ENCODE results near the gene MLC1. TPM values are rescaled to one million over a fixed set of nuclear protein-coding genes. Genes with fewer than 3 reads are reported as not detected.
A peak's percentile ranks its signal among the peaks of the same experiment; 100 is the strongest.

The MLC1 gene
- total RNA-seq, 4 donors from 2014 or later: not detected

DNA sequence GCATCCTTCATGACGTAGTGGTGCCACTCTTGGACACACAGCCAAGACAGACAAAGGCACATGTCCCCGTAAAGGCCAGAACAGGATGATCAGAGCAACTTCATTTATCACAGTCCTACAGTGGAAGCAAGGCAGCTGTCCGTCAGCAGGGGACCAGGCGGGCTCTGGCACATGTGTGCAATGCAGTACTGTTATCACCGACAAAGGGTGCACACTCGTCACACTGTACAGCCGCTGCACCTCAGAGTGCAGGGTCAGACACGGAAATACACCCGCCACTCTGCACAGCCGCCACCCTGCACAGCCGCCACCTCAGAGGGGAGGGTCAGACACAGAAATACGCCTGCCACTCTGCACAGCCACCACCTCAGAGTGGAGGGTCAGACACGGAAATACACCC, 59.2 kb downstream of the MLC1 start:
- Histone ChIP-seq H3K27me3 (no peaks in the 10 kb centered on the region), H3K27ac (no peak overlapping the region), H3K36me3 (no peaks in the 10 kb centered on the region), H3K4me1 (peaks cover 0 to 7% (median 5%) of the 10 kb centered on the region in 4 donors), H3K4me3 (no peak overlapping the region), H3K9me3 (no peaks in the 10 kb centered on the region)
- TF ChIP-seq, protein P1, sequence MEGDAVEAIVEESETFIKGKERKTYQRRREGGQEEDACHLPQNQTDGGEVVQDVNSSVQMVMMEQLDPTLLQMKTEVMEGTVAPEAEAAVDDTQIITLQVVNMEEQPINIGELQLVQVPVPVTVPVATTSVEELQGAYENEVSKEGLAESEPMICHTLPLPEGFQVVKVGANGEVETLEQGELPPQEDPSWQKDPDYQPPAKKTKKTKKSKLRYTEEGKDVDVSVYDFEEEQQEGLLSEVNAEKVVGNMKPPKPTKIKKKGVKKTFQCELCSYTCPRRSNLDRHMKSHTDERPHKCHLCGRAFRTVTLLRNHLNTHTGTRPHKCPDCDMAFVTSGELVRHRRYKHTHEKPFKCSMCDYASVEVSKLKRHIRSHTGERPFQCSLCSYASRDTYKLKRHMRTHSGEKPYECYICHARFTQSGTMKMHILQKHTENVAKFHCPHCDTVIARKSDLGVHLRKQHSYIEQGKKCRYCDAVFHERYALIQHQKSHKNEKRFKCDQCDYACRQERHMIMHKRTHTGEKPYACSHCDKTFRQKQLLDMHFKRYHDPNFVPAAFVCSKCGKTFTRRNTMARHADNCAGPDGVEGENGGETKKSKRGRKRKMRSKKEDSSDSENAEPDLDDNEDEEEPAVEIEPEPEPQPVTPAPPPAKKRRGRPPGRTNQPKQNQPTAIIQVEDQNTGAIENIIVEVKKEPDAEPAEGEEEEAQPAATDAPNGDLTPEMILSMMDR (IDR thresholded peaks at IDR 0.05): no peak
- no peak for DNase-seq

DNA sequence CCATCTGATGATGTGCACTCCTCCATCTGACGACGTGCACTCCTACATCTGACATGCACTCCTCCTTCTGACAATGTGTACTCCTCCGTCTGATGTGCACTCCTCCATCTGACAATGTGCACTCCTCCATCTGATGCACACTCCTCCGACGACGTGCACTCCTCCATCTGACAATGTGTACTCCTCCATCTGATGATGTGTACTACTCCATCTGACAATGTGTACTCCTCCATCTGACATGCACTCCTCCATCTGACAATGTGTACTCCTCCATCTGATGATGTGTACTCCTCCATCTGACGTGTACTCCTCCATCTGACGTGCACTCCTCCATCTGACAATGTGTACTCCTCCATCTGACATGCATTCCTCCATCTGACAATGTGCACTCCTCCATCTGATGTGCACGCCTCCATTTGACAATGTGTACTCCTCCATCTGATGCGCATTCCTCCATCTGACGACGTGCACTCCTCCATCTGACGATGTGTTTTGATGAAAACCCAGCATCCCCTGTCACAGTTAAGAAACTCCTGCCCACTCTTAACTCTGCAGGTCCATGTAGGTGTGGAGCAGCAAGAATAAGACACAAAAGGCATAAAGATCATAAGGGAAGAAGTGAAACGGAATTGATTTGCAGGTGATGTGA, 62.9 kb downstream of the MLC1 start:
- H3K27ac ChIP-seq: no peak overlapping the region
- H3K9me3 ChIP-seq: no peaks in the 10 kb centered on the region
- DNase-seq: no peak
- H3K27me3 ChIP-seq: no peaks in the 10 kb centered on the region
- peaks cover 0 to 2% (median 0%) of the 10 kb centered on the region in 4 donors for H3K4me1 ChIP-seq
- TF ChIP-seq POLR2A (IDR thresholded peaks at IDR 0.05): no peak
- H3K4me3 ChIP-seq: no peak overlapping the region
- H3K36me3 ChIP-seq: no peaks in the 10 kb centered on the region

DNA sequence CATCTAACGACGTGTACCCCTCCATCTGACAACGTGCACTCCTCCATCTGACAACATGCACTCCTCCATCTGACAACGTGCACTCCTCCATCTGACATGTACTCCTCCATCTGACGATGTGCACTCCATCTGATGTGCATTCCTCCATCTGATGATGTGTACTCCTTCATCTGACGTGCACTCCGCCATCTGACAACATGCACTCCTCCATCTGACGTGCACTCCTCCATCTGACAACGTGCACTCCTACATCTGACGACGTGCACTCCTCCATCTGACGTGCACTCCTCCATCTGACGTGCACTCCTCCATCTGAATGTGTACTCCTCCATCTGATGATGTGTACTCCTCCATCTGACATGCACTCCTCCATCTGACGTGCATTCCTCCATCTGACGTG, 64.6 kb downstream of the MLC1 start:
- H3K27ac ChIP-seq: no peak overlapping the region
- no peaks in the 10 kb centered on the region for H3K36me3 ChIP-seq

DNA sequence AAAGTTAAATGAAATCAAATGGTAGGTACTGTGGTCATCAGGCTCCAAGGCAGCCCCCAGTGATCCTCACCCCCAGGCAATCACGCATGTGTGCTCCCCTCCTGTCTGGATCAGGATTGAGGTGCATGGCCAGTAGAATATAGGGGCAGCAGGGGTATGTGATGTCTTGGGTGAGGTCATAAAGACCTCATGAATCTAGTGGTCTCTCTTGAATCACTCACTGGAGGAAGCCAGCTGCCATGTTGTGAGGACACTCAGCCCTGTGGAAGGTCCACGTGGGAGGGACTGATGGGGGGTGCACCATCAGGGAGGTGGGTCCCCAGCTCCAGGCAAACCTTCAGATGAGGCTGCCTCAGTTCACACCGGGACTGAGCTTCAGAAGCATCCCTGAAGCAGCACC, 65.9 kb downstream of the MLC1 start:
- TF ChIP-seq, protein P1 (IDR thresholded peaks at IDR 0.05): no peak
- TF ChIP-seq POLR2A (IDR thresholded peaks at IDR 0.05): no peak
- DNase-seq: peak in 1 of 3 donors; percentile 27
- H3K36me3 ChIP-seq: no peaks in the 10 kb centered on the region

More for the DNA sequence above, 64.6 kb downstream of the MLC1 start:
- Histone ChIP-seq H3K4me1 (peaks cover 0 to 13% (median 0%) of the 10 kb centered on the region in 4 donors), H3K9me3 (no peaks in the 10 kb centered on the region), H3K27me3 (peaks cover 0 to 5% of the 10 kb centered on the region in 2 donors), H3K4me3 (no peak overlapping the region)
- TF ChIP-seq POLR2A (IDR thresholded peaks at IDR 0.05): no peak
- TF ChIP-seq, protein P1 (IDR thresholded peaks at IDR 0.05): no peak
- DNase-seq: no peak

DNA sequence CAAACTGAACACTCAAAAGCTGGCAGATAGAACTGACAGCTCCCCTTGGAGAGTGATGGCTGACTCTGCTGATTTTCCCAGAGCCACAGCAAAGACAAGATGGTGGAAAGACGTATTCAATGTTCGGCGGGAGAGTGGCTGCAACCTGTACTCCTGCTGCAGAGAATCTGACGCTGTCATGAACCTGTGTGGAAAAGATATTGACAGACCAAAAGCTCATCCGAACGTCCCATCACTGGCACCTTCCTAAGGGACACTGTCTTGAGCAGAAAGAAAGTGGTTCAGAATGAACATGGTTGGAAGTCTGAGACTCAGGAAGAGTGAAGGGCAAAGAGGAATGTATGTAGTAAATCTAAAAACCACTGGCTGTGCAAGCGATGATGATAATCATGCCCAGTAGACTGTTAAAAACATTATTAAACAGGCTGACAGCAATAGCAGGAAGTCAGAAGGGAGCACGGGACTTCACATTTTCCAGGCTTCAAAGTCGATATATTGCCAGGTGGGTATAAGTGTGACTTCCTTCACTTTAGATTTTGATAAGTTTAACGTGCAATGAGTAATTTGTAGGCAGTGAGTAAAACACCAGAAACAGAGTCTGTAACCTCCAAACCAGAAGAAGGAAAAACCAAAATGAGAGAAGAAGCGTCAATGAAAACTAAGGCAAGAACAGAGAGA, 66.5 kb downstream of the MLC1 start:
- TF ChIP-seq, protein P1 (IDR thresholded peaks at IDR 0.05): no peak
- TF ChIP-seq POLR2A (IDR thresholded peaks at IDR 0.05): no peak
- peak in 1 of 3 donors; percentile 27 for DNase-seq
- Histone ChIP-seq H3K9me3 (no peaks in the 10 kb centered on the region), H3K4me1 (peaks cover 0 to 26% (median 10%) of the 10 kb centered on the region in 4 donors), H3K36me3 (no peaks in the 10 kb centered on the region), H3K27ac (no peak overlapping the region), H3K27me3 (peaks cover 4 to 24% of the 10 kb centered on the region in 2 donors), H3K4me3 (no peak overlapping the region)

More for the DNA sequence above, 65.9 kb downstream of the MLC1 start:
- Histone ChIP-seq H3K27ac (no peak overlapping the region), H3K9me3 (no peaks in the 10 kb centered on the region), H3K4me3 (no peak overlapping the region), H3K4me1 (peaks cover 0 to 22% (median 9%) of the 10 kb centered on the region in 4 donors), H3K27me3 (peaks cover 4 to 18% of the 10 kb centered on the region in 2 donors)

DNA sequence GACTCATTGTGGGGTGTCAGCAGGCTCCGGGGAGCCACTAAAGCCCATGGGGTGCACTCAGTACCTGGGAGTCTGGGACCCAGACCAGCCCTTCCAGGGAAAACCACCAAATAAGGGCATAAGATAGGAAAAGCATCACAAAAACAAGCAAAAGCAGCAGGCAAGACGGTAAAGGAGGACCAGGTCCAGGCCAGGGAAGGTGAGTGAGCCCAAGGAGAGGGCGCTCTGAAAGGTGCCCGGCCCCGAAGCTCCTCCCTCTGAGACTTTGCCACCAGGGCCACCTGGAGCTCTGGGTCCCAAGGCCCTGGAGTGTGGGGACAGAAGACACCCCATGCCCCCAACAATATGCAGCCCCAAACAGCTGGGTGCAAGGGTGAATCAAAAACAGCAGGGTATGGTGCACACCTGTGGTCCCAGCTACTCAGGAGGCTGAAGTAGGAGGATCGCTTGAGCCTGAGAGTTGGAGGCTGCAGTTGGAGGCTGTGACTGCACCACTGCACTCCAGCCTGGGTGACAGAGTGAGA, 67.5 kb downstream of the MLC1 start:
- peak in 1 of 3 donors; percentile 34 for DNase-seq
- TF ChIP-seq POLR2A (IDR thresholded peaks at IDR 0.05): no peak
- TF ChIP-seq, protein P1 (IDR thresholded peaks at IDR 0.05): no peak
- no peak overlapping the region for H3K27ac ChIP-seq
- no peaks in the 10 kb centered on the region for H3K9me3 ChIP-seq
- H3K36me3 ChIP-seq: no peaks in the 10 kb centered on the region
- no peak overlapping the region for H3K4me3 ChIP-seq
- peaks cover 0 to 26% (median 10%) of the 10 kb centered on the region in 4 donors for H3K4me1 ChIP-seq
- peaks cover 4 to 26% of the 10 kb centered on the region in 2 donors for H3K27me3 ChIP-seq
